Measurements from ENCODE around the gene EVPL.

The EVPL gene

GRCh38 chr17:76034428-76035350 is 7.6 kb upstream of the EVPL start:
- H3K27ac ChIP-seq = no peak overlapping the region
- TF ChIP-seq, protein P1, sequence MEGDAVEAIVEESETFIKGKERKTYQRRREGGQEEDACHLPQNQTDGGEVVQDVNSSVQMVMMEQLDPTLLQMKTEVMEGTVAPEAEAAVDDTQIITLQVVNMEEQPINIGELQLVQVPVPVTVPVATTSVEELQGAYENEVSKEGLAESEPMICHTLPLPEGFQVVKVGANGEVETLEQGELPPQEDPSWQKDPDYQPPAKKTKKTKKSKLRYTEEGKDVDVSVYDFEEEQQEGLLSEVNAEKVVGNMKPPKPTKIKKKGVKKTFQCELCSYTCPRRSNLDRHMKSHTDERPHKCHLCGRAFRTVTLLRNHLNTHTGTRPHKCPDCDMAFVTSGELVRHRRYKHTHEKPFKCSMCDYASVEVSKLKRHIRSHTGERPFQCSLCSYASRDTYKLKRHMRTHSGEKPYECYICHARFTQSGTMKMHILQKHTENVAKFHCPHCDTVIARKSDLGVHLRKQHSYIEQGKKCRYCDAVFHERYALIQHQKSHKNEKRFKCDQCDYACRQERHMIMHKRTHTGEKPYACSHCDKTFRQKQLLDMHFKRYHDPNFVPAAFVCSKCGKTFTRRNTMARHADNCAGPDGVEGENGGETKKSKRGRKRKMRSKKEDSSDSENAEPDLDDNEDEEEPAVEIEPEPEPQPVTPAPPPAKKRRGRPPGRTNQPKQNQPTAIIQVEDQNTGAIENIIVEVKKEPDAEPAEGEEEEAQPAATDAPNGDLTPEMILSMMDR (IDR thresholded peaks at IDR 0.05) = no peak
- DNase-seq (ENCODE audit: low spot score) = no peak
- H3K4me3 ChIP-seq = no peak overlapping the region

GRCh38 chr17:76033139-76033538 is 6.0 kb upstream of the EVPL start:
- Histone ChIP-seq H3K4me3 (no peak overlapping the region), H3K27ac (no peak overlapping the region)
- TF ChIP-seq, protein P1 (IDR thresholded peaks at IDR 0.05) = no peak
- no peak for DNase-seq (ENCODE audit: low spot score)

DNA sequence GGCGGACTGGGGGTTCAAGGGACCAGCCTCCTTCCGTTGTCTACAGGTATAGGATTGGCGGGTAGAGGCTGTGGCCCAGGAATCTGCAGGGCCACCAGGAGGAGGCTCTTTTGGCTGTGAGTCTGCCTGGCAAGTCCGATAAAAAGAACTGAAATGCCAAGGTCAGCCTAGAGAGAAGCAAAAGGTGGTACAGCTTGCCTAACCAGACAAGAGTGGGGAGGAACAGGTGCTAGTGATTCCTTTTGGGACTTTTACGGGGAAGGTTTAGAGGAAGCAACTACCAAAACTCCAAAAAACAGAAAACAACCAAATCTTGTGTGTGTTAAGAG is 5.6 kb upstream of the EVPL start:
- TF ChIP-seq, protein P1 (IDR thresholded peaks at IDR 0.05) = no peak
- DNase-seq (ENCODE audit: low spot score) = no peak
- Histone ChIP-seq H3K27ac (no peak overlapping the region), H3K4me3 (no peak overlapping the region)

GRCh38 chr17:76032073-76032779 is 5.1 kb upstream of the EVPL start:
- DNase-seq (ENCODE audit: low spot score) = no peak
- TF ChIP-seq, protein P1 (IDR thresholded peaks at IDR 0.05) = no peak
- Histone ChIP-seq H3K27ac (no peak overlapping the region), H3K4me3 (no peak overlapping the region)

GRCh38 chr17:76026714-76027158 is 370 bp downstream of the EVPL start:
- DNase-seq (ENCODE audit: low spot score) = no peak
- no peak overlapping the region for H3K4me3 ChIP-seq
- H3K27ac ChIP-seq = no peak overlapping the region
- TF ChIP-seq, protein P1 (IDR thresholded peaks at IDR 0.05) = no peak

- Histone ChIP-seq H3K27ac (no peak overlapping the region), H3K4me3 (no peak overlapping the region)
- no peak for DNase-seq (ENCODE audit: low spot score)
- TF ChIP-seq, protein P1 (IDR thresholded peaks at IDR 0.05) = no peak
Measured at GRCh38 chr17:76025294-76025693, 1.8 kb downstream of the EVPL start.
